EL (cell line): Measurements from ENCODE around the gene KDM2A.
A peak's percentile ranks its signal among the peaks of the same experiment; 100 is the strongest.
"Not testable (repeated sequence)": the region's sequence is repeated elsewhere in the genome, so short reads cannot be mapped to it uniquely, and the experiment has no call there.

Experiments
- DNase-seq: peaks from one replicate; pipeline ENCODE4 v3.0.0-alpha.2; 2016

Gene KDM2A

DNA sequence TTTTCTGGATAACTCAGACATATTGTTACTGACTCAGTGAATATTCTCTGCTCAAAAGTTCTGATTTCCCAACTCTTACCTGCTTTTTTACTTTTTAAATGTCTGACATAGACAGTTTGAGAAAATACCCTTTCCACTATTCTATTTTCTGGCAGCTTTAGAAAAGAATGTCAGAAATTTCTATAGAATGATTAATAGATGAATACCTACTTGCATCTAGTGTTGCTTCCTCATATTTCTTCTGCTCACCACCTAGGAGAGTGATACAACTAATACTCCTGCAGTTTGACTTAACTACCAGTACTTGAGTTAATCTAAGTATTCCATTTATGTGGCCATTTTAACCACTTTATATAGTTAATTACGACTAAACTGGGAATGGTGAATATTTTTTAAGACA is 55.2 kb downstream of the KDM2A start:
- DNase-seq: no peak

DNA sequence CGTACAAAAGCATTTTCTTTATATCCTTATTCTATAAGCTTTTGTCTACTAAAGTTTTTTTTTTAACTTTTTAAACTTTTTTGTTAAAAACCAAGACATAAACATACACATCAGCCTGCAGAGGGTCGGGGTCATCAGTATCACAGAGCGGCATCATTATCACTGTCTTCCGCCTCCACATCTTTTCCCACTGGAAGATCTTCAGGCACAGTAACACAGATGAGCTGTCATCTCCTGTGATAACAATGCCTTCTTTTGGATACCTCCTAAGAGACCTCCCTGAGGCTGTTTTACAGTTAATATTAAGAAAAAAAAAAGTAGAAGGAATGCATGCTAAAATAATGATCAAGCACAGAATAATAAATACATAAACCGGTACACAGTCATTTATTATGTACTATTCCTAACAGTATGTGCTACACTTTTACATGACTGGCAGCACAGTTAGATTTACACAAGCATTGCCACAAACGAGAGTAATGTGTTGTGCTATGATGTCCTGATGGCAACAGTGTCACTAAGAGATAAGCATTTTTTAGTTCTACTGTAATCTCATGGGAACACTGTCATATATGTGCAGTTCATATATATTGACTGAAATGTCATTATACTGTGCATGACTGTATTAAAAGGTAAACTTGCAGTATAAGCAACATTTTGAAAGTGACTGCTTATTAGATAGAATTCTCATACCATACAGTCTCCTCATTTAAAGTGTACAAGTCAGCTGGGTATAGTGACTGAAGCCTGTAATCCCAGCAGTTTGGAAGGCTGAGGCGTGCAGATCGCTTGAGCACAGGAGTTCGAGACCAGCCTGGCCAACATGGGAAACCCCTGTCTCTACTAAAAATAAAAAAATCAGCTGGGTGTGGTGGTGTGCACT is 58.6 kb downstream of the KDM2A start:
- DNase-seq: no peak

GRCh38 chr11:67178421-67178820 is 59.4 kb downstream of the KDM2A start:
- peak; percentile 63 for DNase-seq

DNA sequence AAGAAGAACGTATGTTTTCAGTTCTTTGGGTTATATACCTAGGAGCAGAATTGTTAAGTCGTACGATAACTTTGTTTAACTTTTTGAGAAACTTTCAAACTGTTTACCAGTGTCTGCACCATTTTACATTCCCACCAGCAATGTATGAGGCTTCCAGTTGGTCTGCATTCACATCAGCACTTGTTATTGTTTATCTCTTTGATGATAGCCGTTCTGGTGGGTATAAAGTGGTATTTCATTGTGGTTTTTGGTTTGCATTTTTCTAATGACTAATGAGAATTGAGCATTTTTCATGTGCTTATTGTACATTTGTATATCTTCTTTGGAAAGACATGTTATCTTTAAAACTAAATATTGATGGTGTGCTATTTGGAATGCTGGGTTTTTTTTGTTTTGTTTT is 59.8 kb downstream of the KDM2A start:
- DNase-seq: peak; percentile 71

DNA sequence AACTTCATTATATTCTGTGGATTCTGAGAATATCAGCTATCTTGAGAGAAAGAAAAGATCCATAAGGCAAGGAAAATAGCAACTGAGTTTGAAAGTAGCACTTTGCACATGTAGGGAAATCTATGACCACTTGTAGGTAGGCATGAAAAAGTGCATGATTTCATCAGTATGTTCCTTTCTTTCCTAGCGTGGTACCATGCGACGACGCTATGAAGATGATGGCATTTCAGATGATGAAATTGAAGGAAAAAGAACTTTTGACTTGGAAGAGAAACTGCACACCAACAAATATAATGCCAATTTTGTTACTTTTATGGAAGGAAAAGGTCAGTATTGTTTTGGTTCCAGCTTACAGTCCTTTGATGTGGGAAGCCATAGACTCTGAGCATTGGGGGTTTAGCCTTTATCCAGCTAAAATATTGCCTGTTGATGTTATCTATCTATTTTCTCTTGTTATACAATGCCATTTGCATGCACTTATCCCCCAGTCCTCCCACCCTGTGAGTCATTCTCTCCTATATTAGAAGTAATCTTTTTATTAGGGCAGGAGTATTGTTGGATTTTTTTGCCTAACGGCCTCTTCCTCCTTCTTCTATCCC is 60.9 kb downstream of the KDM2A start:
- peak; percentile 12 for DNase-seq

GRCh38 chr11:67194096-67194495 is 75.0 kb downstream of the KDM2A start:
- DNase-seq: no peak

DNA sequence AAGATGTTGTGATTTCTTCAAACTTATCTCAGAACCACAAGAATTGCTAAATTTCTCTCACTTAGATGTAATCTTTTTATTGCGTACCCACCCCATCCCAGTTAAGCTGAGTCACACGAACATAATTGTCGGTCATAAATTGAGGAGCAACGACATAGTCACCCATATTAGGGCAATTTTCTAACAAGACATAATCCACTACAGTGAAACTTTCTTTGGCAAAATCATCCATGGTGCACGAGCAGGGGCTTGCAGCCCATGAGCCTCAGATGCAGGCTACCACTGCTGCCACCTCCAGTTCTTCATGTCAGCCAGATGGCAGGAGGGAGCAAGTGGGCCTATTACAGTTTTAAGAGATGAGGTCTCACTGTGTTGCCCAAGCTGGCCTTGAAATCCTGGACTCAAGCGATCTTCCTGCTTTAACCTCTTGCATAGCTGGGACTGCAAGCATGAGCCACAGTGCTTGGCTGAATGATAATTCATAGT is 77.0 kb downstream of the KDM2A start:
- DNase-seq: peak; percentile 89

DNA sequence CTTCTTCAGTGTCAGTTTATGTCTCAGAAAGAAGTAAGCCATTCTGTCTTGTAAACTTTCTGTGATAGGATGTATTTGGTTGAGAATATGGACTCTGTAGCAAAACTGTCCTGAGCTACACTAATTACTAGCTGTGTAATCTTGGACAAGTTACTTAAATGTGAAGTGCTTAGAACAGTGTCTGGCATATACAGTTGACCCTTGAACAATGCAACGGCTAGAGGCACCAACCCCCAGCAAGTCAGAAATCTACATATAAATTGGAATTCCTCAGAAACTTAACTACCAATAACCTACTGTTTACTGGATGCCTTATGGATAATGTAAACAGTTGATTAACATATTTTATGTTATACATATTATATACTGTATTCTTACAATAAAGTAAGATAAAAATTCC is 78.5 kb downstream of the KDM2A start:
- no peak for DNase-seq

- peak; percentile 8 for DNase-seq
These were observed 79.7 kb downstream of the KDM2A start for GRCh38 chr11:67198781-67199180.

DNA sequence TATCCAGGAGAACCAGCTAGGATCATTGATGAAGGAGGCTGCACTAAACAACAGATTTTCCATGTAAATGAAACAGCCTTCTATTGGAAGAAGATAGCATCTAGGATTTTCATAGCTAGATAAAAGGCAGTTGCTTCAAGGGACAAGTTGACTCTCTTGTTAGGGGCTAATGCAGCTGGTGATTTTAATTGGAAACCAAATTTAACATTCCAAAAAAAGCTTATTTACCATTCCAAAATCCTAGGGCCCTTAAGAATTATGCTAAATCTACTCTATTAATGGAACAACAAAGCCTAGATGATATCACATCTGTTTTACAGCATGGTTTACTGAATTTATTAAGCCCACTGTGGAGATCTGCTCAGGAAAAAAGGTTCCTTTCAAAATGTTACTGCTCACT is 80.7 kb downstream of the KDM2A start:
- DNase-seq: no peak

DNA sequence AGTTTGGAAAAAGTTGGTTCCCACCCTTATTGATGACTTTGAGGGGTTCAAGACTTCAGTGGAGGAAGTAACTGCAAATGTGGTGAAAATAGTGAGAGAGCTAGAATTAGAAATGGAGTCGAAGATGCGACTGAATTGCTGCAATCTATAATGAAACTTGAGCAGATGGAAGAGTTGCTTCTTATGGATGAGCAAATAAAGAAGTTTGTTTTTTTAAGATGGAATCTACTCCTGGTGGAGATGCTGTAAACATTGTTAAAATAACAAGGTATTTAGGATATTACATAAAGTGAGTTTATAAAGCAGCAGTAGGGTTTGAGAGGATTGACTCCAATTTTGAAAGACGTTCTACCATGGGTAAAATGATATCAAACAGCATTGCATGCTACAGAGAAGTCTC is 83.0 kb downstream of the KDM2A start:
- no peak for DNase-seq

DNA sequence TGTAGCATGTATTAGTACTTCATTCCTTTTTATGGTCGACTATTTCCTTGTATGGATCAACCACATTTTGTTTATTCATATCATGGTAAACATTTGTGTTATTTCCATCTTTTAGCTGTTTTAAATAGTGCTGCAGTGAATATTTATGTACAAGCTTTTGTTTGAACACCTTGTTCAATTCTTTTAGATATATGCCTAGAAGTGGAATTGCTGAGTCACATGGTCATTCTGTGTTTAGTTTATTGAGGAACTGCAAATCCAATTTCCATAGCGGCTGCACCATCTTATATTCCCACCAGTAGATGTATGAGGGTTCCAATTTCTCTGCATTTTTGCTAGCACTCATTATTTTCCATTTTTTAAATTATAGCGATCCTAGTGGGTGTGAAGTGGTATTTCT is 85.8 kb downstream of the KDM2A start:
- DNase-seq: no peak

DNA sequence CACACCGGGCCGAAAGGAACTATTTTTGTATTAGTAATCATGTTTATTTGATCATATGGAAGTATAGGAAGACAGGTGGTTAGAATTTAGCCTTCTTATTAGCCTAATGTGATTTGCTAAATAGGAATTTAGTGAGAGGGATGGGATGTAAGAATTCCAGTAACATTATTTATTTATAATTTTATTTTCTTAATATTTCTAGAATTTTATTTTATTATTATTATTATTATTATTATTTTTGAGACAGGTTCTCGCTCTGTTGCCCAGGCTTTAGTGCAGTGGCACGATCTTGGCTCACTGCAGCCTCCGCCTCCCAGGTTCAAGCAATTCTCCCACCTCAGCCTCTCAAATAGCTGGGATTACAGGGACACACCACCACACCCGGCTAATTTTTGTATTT is 90.2 kb downstream of the KDM2A start:
- not testable (repeated sequence) for DNase-seq

GRCh38 chr11:67211656-67212436 is 92.8 kb downstream of the KDM2A start:
- no peak for DNase-seq

DNA sequence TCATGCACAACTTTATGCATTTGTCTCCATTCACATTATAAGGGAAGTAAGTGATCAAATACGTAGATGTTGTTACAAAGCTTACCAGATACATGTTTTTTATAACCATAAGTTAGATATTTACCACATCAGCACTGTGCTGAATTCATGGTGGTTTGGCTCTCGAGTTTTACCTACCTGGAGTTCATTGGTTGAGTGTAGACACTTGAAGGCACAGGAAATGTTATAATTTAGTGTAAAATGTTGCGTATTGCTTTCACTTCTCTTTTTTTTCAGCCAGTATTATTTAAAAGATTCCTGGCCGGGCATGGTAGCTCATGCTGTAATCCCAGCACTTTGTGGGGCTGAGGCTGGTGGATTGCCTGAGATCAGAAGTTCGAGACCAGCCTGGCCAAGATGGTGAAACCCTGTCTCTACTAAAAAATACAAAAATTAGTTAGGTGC is 94.1 kb downstream of the KDM2A start:
- no peak for DNase-seq

DNA sequence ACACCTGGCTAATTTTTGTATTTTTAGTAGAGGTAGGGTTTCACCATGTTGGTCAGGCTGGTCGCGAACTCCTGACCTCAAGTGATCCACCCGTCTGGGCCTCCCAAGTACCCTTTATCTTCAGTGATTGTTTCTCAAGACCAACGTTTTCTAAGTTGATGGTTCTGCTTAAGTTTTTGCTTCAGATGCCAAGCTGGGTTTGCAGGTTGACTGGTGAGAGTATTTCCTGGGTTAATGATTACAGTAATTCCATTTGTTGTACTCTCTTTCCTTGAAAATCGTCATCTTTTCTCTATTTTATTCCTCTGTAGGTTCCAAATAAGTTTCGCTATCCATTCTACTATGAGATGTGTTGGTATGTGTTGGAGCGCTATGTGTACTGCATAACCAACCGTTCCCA is 108.7 kb downstream of the KDM2A start:
- no peak for DNase-seq

DNA sequence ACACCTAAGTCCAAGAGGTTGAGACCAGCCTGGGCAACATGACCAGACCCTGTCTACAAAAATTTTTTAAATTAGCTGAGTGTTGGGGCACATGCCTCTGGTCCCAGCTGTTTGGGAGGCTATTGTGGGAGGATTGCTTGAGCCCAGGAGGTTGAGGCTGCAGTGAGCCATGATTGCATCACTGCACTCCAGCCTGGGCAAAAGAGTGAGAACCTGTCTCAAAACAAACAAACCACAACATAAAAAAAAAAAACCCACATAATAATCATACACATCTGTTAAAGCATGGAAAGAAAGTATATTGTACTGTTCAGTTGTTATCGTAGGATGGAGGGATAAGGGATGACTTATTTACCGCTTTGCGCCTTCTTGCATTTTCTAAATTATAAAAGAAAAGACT is 111.3 kb downstream of the KDM2A start:
- no peak for DNase-seq

DNA sequence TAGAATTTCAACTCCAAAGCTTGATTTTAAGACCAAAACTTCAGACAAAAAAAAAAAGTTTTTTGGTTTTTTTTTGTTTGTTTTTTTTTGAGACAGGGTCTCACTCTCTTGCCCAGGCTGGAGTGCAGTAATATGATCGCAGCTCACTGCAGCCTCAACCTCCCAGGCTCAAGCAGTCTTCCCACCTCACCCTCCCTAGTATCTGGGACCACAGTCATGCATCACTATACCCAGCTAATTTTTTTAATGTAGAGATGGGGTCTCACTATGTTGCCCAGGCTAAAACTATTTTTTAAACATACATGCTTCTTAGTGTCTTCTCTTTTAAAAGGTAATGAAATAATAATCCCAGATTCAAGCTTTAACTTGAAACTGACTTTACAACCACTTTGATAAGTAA is 111.8 kb downstream of the KDM2A start:
- no peak for DNase-seq

GRCh38 chr11:67233584-67234190 is 114.6 kb downstream of the KDM2A start:
- DNase-seq: no peak

- not testable (repeated sequence) for DNase-seq
These were observed 115.5 kb downstream of the KDM2A start for GRCh38 chr11:67234571-67234970.

GRCh38 chr11:67237574-67237973 is 118.5 kb downstream of the KDM2A start:
- DNase-seq: no peak

GRCh38 chr11:67238894-67239782 is 120.1 kb downstream of the KDM2A start:
- DNase-seq: peak; percentile 12
